ENCODE data around the gene AKT3.

Gene AKT3

DNA sequence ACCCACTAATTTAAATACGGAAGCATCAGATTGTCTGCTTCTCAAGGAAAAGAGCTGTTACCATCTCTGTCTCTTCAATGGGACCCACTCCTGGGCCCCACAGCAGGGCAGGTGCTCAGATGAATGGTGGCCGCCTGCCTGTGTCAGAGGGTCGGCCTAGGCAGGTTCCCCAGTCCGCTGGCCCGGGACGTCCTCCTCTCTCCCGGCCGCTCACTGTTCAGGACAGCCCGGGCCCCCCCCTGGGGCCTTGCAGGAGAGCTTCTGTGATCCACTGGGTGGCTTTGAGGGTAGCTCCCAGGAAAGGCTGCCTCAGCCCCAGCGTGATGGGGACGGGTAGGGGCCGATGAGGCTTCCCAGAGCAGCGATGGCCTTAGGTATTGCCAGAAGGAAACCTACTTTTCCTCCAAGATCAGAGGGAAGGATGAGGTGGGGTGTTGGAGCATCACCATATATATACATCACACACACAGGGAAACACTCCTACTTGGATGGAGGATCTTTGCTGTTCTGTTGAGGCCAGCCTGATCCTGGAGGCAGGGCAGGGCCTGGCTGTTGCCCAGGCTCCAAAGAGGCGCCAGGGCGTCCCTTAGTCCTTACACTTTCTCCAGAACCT lies 362.9 kb downstream of the AKT3 start:
- no peak for DNase-seq (ENCODE audit: low read depth)

DNA sequence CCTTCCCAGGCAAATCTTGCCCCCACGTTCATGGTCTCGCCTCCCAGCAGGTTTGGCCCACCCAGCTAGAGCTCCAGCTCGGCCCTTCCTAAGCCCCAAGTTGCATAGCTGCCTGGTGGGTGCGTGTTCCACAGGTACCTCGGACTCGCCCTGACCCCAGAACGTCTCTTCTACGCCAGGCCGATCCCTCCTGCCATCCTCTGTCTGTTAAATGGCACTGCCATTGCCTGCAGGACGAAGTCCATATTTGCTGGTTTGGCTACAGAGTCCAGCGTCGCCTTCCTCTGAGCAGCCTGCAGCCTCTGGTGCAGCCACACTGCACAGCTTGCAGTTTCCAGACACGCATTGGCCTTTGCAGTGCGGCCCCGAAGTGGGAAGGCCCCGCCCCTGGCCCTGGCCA lies 366.1 kb downstream of the AKT3 start:
- no peak for DNase-seq (ENCODE audit: low read depth)

DNA sequence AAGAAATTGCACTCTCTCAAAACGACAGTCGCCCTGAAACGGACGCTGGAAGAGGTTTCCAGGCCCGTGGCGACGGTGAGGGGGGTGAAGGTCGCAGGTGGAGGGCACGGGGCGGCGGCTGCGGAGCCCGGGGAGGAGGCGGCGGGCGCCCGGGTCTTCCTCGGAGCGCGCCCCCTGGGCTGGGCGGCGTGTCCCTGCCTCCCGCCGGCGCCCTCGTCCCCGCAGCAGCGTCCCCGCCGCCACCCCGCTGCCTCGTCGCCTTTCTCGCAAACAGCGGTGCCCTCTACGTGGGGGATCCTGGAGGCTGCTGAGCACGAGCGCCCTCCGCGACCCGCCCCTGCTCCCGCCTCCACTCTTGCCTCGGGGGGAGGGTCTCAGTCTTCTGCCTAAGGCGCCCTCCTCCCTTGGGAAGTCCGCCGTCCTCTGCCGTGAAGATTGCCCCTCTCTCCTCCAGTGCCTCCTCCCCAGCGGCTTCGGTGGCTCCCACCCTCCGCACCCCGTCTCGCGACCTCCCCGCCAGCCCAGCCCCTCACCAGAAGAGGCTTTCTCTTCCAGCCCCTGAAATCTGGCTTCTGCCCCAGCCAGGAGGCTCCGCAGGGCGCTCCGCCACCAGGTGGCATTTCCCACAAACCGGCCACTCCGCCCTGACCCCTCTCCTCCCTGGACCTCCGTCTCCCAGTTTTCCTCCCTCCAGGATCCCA lies 366.8 kb downstream of the AKT3 start:
- DNase-seq (ENCODE audit: low read depth): no peak

DNA sequence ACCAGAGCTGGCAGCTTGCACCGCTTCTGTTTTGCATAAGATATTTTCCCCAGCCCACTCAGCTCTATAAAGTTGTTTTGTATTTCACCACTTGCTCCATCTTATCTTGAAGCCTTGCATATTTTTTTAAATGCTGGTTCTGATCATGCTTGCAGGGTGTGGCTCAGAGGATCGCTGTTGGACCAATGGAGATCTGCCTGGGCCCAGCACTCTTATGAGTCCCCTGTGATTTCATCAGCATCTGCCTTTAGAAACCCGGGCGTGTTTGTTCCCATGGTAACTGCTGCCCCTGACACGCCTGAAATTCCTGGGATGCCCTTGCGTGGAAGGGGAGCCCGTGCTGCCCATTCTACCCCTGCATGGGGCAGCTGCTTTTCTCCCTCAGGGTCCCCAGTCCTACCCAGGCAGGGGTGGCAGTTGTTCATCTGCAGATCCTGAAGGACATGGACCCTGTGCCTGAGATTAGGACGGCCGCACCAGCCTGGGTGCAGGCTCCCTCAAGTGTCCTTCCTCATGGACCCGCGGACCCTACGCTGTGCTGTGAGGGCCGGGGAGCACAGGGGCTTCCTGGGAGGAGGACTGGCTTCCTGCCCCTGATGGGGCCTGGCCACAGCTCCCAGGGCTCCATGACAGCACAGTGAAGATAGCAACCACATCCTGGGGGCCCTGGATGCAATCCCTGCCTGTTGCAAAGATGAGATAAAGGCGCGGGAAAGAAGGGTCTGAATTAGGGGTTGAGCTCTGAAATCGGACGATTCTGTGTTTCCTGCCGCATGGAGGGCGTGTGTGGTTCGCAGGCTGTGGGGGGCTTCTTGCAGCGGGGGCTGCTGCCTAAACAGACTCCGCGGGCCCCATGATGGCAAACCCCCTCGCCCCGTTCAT lies 367.7 kb downstream of the AKT3 start:
- no peak for DNase-seq (ENCODE audit: low read depth)

DNA sequence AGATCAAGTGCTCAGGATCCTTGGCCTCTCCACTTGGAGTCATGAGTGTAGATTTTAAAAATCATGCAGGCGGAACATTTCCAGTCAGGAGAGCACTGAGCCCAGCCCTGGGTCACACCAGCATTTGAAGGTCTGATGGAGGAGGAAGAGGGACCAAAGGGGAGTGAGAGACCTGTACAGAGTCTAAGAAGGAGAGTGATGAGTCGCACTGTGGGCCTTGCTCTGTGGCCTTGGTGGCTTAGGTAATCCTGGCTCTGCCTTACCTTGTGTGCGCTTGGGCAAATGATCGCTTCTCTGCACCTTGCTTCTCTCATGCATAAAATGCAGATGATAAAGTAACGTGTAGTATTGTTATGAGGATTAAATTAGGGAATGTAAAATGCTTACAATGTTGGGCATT lies 368.9 kb downstream of the AKT3 start:
- no peak for DNase-seq (ENCODE audit: low read depth)

DNA sequence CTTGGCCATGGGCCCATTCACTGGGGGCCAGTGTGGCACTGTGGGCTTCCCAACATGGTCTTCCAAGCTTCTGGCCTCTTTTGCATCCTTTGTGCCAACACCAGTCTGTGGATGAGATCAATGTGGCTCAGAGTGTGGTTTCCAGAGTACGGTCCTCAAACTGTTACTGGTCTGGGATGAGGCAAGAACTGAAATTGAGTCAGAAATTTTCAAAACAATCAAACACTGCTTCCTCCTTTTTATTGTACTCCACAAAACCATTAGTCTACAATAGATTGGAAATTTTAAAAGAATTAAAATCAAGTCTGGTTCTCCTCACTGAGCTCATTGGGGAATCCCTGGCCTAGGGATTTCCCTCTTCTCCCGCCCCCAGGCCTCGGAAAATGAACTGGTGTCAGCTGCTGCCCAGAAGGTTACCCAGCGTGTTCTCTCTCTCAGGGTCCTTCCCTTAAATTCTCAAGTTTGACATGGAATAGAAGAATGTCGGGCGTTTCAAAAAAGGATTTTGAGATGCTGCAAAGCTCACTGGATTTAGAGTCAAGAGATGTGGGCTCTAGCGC lies 372.2 kb downstream of the AKT3 start:
- no peak for DNase-seq (ENCODE audit: low read depth)

DNA sequence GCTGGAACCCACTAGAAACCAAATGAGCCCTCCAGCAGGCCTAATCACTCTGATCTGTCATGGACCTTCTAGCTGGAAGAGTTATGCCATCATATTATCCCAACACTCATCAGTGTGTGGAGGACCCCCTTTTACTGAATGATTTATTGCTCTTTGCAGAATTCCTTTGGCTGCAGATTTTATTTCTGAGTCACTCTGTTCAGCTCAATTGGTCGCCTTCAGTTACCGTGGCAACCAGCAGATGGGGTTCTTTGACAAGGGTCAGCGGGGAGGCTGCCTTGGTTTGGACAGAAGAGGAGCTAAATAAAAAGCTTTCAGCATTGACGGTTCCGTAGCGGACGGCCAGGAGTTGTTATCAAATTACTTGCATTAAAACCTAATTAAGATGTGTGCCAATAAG lies 374.1 kb downstream of the AKT3 start:
- DNase-seq (ENCODE audit: low read depth): no peak

DNA sequence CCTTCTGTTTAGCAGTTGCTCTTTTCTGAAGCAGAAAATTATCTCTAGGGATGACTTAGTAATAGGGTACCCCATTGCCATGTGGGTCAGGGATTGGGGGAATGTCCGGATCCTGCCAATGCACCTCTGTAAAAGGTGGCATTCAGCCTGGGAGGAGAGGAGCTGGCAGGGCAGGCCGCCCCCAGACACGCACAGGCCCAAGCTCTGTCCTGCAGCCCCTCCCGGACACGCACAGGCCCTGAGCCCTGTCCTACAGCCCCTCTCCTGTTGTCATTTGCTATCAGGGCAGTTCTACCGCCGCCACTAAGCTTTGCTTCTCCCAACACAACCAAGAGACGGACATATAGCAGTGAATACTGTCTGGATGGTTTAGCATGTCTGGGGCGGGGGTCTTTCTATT lies 375.1 kb downstream of the AKT3 start:
- no peak for DNase-seq (ENCODE audit: low read depth)

DNA sequence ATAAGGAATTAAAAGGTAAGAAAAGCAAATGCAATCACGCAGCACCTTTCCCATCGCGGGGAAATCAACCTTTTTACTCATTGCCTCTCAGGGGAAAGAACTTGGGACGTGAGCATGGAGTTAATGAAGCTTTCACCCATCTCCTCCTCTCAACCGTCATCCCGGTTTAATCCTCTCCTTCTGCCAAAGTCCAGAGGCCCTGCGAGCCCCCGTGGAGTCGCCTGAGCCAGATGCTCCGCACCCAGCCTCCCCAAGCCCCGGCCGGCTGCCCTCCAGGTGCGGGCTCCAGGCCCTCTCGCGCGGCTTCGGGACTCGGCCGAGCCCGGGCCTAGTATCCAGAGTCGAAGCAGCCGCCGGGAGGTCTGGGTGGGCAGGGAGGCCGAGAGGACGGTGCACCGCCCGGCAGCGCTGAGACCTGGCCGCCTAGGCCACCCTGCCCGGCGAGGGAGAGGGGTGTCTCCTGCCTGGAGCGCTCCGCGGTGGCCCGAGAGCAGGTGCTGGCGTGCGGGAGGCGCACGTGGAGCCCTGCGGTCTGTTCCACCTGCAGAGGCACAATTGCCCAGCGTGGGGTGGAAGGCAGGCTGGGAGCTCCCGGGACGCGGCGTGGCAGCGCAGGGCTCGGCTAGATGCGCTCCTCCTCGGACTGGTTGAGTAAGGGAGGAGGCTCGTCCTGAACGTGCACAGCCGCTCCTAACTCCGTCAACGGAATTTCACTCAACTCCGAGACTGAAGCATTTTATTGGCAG lies 375.7 kb downstream of the AKT3 start:
- DNase-seq (ENCODE audit: low read depth): no peak

DNA sequence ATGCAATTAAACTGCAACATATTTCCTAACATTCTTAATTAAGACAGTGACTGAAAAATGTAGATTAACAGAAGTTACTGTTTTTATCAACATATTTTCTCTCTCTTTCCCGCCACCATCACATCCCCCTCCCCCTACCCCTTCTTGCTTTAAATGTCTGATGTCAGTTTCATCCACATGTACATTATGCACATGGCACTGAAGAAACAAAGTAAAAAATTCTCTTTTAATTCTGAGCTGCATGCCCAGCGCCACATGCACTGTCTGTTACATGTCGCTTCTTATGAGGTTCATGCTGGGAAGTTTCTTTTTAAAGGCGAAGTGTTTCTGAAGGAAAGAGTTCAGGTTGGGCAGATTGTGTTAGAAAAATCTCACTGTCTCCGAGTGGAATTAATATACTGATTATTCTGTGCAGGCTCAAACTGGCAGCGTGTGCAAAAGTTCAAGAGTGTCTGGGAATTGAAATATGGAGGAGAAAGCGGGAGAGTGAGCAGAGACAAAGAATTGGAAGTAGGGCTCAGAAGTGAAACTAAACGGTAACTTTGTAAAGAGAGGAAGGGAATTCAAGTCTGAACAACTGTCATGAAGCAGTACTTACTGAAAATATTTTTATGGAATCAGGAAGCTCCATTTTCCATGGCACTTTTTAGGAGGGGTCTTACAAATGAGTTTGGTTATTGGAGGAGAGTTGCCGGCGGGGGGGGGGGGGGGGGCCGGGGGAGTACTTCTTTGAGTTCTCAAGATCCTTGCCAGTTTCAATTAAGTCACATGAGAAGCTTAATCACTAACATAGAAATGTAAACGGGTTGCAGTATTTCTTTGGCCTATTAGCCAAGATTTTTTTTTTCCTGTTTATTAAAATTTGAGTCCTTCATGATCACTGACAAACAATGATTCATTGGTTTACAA lies 376.6 kb downstream of the AKT3 start:
- no peak for DNase-seq (ENCODE audit: low read depth)

DNA sequence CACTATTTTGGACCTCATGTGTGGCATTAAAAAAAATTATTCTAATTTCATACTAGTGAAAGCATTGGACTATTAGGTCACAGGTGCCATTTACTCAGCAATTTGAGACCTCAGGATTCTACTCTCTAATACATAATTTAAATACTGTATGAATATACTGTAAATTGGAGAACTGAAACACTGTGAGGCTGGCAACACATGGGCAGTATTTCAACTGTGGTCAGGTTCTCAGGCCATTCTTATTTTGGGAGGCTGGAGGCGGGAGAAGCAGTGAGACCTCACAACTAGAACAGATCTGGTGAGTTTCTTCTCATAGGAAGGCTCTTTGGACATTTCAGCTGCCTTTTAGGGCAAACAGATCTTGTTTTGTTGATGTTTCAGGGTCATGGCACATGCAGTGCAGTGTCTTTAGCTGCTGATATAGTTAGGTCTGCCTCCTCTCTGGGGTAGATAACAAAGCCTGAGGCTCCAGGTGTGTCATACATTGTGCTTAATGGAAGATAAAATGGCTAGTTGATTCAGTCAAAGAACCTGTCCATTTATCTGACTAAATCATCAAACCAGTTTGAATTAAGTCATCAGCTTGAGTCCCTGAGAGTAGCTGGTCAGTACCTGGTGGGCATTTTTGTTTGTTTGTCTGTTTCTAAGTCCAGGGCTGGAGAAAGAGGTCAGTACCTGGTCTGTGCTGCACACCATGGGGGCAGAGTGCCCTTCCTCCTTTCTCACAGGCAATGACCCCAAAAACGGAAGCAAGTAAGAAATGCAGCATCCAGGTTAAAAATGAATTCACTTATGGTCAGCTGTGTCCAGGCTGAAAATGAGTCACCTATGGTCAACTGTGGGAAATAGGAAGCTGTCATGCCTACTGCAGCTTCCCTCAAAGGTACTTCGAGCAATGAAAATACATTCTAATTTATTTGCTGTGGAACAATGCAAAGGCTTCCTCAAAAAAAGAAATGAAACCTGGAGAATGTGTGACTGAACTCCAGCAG lies 378.0 kb downstream of the AKT3 start:
- no peak for DNase-seq (ENCODE audit: low read depth)

DNA sequence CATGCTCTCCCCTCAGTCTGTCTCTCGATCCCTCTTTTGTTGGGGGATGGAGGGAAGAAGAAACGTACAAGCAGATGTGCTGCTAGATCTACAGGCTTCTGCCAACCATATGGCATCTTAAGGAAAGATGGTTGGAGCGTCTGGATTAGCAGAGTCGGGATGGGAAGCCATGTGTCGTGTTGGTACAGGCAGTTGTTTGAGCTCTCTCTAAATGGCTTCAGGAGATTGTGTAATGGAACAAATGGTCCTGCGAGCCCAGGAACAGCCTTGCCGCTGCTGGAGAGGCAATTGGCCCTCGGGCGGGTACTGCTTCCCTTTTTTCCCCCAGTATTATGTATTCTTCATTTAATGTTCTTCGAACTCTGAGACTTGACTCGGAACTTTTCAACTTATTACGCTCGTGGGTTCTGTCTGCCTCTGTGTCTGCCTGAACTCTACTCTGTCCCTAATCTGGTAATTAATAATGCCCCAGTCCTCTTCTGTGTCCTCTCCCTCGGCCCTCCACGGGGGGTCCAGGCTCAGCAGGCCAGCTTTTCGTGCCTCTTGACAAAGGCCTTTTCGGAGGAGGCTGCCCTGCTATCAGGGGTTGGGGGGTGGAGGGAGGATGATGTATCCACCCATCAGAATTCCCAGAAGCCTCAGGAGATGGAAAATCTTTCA lies 378.9 kb downstream of the AKT3 start:
- no peak for DNase-seq (ENCODE audit: low read depth)

DNA sequence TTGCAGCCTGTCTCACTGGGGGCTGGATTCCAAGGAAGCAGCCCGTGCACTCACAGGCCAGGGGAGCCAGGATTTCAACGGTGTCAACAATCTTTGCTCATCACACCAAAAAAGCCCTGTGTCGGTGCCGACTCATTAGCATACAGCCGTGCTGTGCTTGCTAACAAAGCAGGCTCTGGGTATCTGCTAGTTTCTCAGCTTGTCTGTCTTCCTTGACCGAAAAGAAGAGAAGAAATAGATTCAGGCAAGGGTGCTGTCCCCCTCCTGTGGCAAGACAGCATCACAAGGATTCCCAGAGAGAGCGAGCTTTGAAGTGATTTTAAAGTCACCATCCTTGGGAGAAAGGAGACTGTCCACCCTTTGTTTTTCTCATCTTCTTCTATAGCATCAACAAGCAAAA lies 379.5 kb downstream of the AKT3 start:
- DNase-seq (ENCODE audit: low read depth): no peak

DNA sequence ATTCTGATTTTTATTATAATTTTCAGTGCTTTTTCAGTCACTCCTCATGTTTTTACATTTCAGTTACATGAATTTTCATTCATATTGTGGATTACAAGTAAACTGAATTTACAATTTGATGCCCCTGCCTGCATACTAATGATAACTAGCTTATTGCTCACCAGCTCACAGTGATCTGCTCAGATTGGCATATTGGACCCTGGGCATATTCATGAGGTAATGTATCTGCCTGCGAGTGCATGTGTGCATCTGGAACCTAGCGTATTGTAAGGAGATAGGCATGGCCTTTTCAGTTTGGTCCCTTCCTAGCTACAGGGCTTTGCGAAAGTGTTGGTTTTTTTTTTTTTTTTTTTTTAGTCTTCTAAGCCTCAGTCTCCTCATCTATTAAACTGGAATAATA lies 380.5 kb downstream of the AKT3 start:
- DNase-seq (ENCODE audit: low read depth): no peak

DNA sequence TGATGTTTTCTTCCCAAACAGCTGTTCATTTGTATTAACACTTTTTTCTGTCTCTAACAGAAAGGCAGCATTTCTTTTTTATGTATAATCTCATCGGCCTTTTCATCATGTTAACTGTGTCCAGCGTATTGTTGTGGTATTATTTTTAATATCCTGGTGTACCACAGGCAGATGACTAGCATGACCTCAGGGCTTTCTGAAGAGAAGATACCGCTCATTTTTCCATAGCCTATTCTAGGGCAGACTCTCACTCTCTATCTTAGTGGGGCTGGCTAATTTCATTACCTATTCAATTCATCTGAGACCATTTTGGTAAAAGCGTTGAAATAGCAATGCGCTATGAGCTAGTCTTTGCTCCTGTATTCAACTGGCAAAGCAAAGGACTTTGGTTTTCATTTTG lies 384.3 kb downstream of the AKT3 start:
- DNase-seq (ENCODE audit: low read depth): no peak

DNA sequence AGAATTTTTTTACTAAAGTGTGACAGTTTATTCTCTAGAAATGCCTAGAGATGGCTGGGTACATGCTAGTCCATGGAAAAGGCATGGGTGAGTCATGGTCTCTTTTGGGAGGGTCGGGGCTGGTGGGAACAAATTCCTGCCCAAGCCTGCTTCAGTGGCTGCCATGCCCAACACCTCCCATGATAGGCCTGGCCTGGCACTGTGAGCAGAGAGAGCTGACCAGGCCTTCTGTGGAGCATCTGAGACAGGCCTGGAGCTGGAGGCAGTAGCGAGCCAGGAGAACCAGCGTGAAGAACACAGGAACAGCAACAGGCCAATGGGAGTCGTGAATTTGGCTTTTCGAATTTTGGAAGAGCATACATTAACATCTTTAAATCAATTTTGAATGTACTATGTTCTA lies 385.0 kb downstream of the AKT3 start:
- no peak for DNase-seq (ENCODE audit: low read depth)

DNA sequence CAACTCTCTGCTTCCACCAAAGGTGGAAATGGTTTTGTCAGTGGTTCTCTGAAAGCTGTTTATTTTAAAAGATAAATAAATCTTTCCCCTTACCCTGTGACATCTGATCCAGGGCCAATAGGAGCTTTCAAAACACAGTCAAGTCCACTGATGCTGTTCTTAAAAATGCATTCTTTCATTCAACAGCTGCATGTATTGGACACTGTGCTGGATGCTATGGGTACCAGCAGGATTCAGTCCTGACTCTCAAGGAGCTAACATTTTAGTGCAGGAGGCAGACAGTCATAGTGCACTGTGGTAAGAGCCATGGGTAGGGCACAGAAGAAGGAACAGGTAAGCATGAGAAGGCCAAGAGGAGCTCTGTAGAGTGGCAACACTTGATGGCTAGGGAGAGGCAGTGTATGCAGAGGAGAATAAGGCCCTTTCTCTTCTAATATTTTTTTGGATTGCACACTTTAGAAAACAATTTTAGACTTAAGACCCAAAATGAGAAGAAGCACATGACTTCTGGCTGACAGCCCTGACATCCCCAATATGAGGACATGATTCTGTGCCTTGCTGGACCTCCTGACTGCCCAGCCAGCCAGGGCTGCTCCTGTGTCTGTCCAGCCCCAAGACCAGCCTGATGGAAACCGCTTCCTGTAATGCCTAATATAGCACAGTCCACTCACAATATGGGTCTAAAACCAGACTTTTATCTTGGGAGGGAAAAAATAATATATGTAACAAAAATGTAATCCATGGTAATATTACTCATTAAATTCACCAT lies 386.9 kb downstream of the AKT3 start:
- DNase-seq (ENCODE audit: low read depth): no peak

DNA sequence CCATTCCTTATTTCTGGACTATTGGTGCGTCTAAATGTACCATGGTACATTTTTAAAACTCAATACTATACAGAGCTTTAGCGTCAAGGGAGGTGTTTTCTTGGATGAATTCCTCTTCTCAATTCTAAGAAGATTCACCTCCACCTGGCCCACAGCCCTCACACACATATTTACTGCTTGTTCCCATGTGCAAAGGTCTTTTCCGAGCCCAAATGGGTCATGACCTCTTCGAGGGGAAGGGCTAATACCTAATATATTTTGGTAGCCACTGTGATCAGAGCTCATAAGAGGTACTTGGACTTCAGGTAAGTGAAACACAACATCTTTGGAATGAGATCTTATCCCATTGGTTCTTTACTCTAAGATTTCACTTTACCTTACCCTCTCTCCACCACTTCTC lies 388.3 kb downstream of the AKT3 start:
- no peak for DNase-seq (ENCODE audit: low read depth)

DNA sequence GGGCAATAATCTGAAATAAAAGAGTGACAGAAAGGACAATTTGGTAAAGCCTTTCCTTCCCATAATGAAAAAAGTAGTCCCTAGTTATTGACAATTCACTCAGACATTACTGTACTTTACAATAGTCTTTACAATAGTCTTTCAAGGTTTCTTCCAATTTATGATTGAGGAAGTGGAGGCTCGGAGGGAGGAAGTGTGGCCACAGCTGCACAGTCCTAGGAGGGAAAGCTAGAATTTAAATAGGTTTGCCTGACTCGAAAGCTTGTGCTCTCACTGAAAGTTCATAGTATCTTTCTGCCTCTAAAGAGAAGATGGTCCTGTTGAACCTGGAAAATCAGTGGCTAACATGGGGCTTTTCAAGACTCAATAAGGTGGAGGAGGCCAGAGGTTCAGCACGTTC lies 391.0 kb downstream of the AKT3 start:
- no peak for DNase-seq (ENCODE audit: low read depth)
